HepG2 (cell line): ENCODE results near the gene ASXL1. TPM values are rescaled to one million over a fixed set of nuclear protein-coding genes. Genes with fewer than 3 reads are reported as not detected.

Source experiments
- ARNT2 ChIP-seq: sonication (generic); formaldehyde crosslinking; IDR thresholded peaks from 2 replicates; pipeline ENCODE4 v1.8.0; 2022; ENCODE audit warnings: mild to moderate bottlenecking, low read depth, missing genetic modification reagents, moderate library complexity
- CEBPZ ChIP-seq: IDR thresholded peaks from 2 replicates; pipeline ENCODE4 v1.6.1; 2012; ENCODE audit warnings: low read length, improper control_type of control experiment
- FOSL1 ChIP-seq: sonication (generic); formaldehyde crosslinking; IDR thresholded peaks from 2 replicates; pipeline ENCODE4 v1.9.0; 2021; ENCODE audit warnings: missing genetic modification reagents, borderline replicate concordance
- GATAD2A ChIP-seq: IDR thresholded peaks from 2 replicates; pipeline ENCODE4 v1.6.1; 2016
- HNF4A ChIP-seq: sonication (generic); formaldehyde crosslinking; IDR thresholded peaks from 2 replicates; pipeline ENCODE4 v1.4.0; 2020; ENCODE audit warnings: missing genetic modification reagents
- PITX1 ChIP-seq: sonication (generic); formaldehyde crosslinking; IDR thresholded peaks from 2 replicates; pipeline ENCODE4 v1.5.1; 2020; ENCODE audit warnings: mild to moderate bottlenecking, missing genetic modification reagents
- POGZ ChIP-seq: sonication (generic); formaldehyde crosslinking; IDR thresholded peaks from 2 replicates; pipeline ENCODE4 v1.4.0; 2020; ENCODE audit warnings: mild to moderate bottlenecking, missing genetic modification reagents
- SALL1 ChIP-seq: sonication (generic); formaldehyde crosslinking; IDR thresholded peaks from 2 replicates; pipeline ENCODE4 v1.8.0; 2022; ENCODE audit warnings: mild to moderate bottlenecking, missing genetic modification reagents
- STAG1 ChIP-seq: sonication (generic); formaldehyde crosslinking; IDR thresholded peaks from 2 replicates; pipeline ENCODE4 v1.4.0; 2020; ENCODE audit warnings: missing genetic modification reagents
- ZEB1 ChIP-seq: IDR thresholded peaks from 2 replicates; pipeline ENCODE4 v1.6.1; 2012; ENCODE audit warnings: mild to moderate bottlenecking, low read depth, inconsistent platforms; ENCODE audit not compliant: insufficient replicate concordance
- ZKSCAN8 ChIP-seq: IDR thresholded peaks from 2 replicates; pipeline ENCODE4 v1.6.1; 2016; ENCODE audit warnings: borderline replicate concordance, missing genetic modification reagents, missing compliant biosample characterization
- ZNF318 ChIP-seq: sonication (generic); formaldehyde crosslinking; IDR thresholded peaks from 2 replicates; pipeline ENCODE4 v1.4.0; 2020; ENCODE audit warnings: mild to moderate bottlenecking, missing genetic modification reagents
- ZNF496 ChIP-seq: sonication (generic); formaldehyde crosslinking; IDR thresholded peaks from 2 replicates; pipeline ENCODE4 v1.8.1; 2023; ENCODE audit warnings: mild to moderate bottlenecking, moderate library complexity, missing genetic modification reagents; ENCODE audit not compliant: insufficient replicate concordance
- polyA plus RNA-seq, 8 experiments: library from polyadenylated mRNA; depleted of rRNA in 3 of 8; stranded (reverse) in 7 of 8; unstranded in 1 of 8; fragments of >200 nt; fragmentation: Illumina TruSeq in 4 of 8; extraction: Trizol in 4 of 8; gene quantifications; 2 replicates each; pipeline versions ENCODE4 v1.2.1 to v1.2.3, GENCODE V29; 2011 to 2016; ENCODE audit warnings: low read depth in 4 of 8, missing spikeins in 1 of 8, mixed read lengths in 1 of 8; ENCODE audit not compliant: insufficient read depth in 1 of 8
- total RNA-seq, 5 experiments: library from RNA; depleted of rRNA; stranded (reverse); fragments of >200 nt; fragmentation: Illumina TruSeq; extraction: Trizol; gene quantifications; 2 replicates each; pipeline ENCODE4 v1.2.3, GENCODE V29; 2016; ENCODE audit warnings: low read depth in 1 of 5
- TF ChIP-seq, protein P1 (sequence below): sonication (generic); formaldehyde crosslinking; IDR thresholded peaks from 2 replicates; pipeline ENCODE4 v1.5.0; 2020; ENCODE audit warnings: mild to moderate bottlenecking, missing genetic modification reagents
- TF ChIP-seq, protein P2 (sequence below): sonication (generic); formaldehyde crosslinking; IDR thresholded peaks from 2 replicates; pipeline ENCODE4 v1.8.0; 2022; ENCODE audit warnings: low read depth, missing genetic modification reagents

The ASXL1 gene
- total and polyA plus RNA-seq, 2 of the 13 experiments (the other 11 are each of a cell fraction or from before 2014, with no cell fraction given) = 62.1 to 74.8 TPM

DNA sequence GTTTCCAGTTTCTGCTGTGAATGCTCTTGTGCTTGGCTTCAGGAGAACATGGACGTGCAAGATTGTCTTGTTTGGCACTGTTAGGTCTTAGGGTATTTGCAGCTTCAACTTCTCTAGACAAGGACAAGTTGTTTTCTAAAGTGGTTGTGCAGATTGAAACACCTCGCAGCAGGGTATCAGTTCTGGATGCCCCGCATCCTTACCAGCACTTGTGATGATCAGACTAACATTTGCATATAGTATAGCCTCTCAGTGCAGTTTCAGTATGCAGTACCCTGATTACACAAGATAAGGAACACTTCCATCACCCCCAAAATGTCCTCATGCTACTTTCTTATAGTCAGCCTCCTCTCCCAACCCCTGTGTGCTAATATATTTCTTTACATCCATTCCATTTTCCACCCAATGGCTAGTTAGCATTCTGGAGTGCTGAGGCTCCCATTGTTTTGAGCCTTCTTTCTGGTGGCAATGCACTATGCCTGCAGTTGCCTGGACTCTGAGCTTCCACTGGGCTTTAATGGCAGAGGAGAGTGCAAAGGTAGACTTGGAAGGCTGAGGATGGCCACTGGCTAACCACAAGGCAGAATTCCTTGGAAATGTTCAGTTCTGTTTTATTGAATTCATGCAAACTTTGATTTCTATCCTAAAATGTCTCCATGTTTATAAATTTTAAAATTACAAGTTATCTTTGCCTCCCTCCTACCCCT is 45.3 kb upstream of the ASXL1 start (continued):
- TF ChIP-seq CEBPZ = no peak
- no peak for TF ChIP-seq PITX1
- no peak for TF ChIP-seq ZNF318 (CRISPR knock-in tag)
- no peak for TF ChIP-seq ZNF496 (CRISPR knock-in tag)
- TF ChIP-seq ZEB1 = no peak
- peak; percentile 61 for TF ChIP-seq GATAD2A (CRISPR knock-in tag)
- no peak for TF ChIP-seq FOSL1 (CRISPR knock-in tag)
- TF ChIP-seq, protein P1, sequence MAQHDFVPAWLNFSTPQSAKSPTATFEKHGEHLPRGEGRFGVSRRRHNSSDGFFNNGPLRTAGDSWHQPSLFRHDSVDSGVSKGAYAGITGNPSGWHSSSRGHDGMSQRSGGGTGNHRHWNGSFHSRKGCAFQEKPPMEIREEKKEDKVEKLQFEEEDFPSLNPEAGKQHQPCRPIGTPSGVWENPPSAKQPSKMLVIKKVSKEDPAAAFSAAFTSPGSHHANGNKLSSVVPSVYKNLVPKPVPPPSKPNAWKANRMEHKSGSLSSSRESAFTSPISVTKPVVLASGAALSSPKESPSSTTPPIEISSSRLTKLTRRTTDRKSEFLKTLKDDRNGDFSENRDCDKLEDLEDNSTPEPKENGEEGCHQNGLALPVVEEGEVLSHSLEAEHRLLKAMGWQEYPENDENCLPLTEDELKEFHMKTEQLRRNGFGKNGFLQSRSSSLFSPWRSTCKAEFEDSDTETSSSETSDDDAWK = no peak
- peak; percentile 96 for TF ChIP-seq HNF4A
- no peak for TF ChIP-seq ARNT2 (CRISPR knock-in tag)
- TF ChIP-seq STAG1 (CRISPR knock-in tag) = 0 out of 2 replicates have a peak, but pooled peaks have one; percentile 13
- TF ChIP-seq, protein P2, sequence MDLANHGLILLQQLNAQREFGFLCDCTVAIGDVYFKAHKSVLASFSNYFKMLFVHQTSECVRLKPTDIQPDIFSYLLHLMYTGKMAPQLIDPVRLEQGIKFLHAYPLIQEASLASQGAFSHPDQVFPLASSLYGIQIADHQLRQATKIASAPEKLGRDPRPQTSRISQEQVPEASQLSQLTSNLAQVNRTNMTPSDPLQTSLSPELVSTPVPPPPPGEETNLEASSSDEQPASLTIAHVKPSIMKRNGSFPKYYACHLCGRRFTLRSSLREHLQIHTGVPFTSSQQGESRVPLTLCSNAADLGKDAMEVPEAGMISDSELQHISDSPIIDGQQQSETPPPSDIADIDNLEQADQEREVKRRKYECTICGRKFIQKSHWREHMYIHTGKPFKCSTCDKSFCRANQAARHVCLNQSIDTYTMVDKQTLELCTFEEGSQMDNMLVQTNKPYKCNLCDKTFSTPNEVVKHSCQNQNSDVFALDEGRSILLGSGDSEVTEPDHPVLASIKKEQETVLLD (CRISPR knock-in tag) = 0 out of 2 replicates have a peak, but pooled peaks have one; percentile 38
- 0 out of 2 replicates have a peak, but pooled peaks have one; percentile 18 for TF ChIP-seq ZKSCAN8 (CRISPR knock-in tag)
- TF ChIP-seq SALL1 (CRISPR knock-in tag) = peak; percentile 68
- 0 out of 2 replicates have a peak, but pooled peaks have one; percentile 67 for TF ChIP-seq POGZ (CRISPR knock-in tag)
